GM19328 (cell line): ENCODE data around the gene ADAT3.
A peak's percentile ranks its signal among the peaks of the same experiment; 100 is the strongest.

Experiments
- ATAC-seq: cut with Tn5 transposase; IDR thresholded peaks from one replicate; pipeline ENCODE4 v1.9.1; 2021; ENCODE audit warnings: mild to moderate bottlenecking, moderate library complexity; ENCODE audit not compliant: unreplicated experiment

Gene ADAT3

DNA sequence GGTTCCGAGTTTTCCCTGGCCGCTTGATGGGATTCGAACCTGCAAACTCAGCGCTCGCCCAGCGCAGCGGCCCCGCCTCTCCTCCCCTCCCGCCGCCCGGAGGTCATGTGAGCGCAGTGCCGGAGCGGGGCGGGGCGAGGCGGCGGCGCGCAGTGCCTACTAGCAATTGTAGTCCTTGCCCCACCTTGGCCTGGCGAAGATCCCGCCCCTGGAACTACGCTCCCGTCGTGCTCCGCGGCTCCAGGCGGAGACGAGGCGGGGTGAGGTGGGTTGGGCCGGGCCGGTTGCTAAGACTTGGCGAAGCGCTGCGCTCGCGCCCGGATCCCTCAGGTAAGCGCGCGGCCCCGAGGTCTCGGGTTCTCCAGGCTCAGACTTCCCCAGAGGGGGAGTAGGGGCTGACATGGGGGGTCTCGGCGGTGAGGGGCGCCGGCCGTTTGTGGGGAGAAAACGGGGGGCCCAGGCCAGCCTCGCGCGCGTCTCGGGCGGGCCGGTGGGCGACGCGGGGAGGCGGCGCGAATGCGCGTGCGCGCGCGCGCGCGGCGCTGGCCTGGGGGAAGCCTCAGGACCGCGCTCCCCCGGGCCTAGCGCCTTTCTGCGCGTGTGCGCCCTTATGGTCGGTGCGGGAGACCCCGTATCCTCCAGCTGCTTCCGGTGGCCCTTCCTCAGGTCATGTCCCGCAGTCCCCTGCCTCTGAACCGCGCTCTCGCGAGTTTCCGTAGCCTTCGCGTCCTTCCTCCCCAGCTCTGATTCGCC, at the start of gene ADAT3, which contains the start of gene SCAMP4:
ADAT3 (plus strand) TSS at position 290 of the 753 bp plus-strand sequence. CDS start 6,649 bp downstream, outside the sequence.
SCAMP4 (plus strand) TSS at position 290 of the 753 bp plus-strand sequence. CDS start 9,621 bp downstream, outside the sequence.
- peak; percentile 79 for ATAC-seq

- no peak for ATAC-seq
Measured at GRCh38 chr19:1855828-1856255, 49.4 kb upstream of the ADAT3 start.

DNA sequence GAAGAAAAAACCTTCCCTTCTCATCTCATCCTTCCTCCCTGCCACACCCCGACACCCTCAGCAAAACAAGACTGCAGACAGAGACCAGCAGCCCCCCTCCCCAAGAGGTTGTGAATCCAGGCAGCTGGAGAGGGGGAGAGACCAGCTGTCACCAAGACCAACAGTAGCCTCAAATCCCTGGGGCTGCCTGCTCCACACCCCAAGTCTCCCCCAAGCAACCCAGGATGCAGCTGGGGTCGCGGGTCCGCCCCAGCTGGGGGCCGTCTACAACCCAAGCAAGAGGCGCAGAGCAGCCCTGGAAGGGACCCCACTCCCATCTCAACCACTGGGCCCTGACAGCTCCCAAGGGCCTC, 48.9 kb upstream of the ADAT3 start:
- ATAC-seq: no peak

DNA sequence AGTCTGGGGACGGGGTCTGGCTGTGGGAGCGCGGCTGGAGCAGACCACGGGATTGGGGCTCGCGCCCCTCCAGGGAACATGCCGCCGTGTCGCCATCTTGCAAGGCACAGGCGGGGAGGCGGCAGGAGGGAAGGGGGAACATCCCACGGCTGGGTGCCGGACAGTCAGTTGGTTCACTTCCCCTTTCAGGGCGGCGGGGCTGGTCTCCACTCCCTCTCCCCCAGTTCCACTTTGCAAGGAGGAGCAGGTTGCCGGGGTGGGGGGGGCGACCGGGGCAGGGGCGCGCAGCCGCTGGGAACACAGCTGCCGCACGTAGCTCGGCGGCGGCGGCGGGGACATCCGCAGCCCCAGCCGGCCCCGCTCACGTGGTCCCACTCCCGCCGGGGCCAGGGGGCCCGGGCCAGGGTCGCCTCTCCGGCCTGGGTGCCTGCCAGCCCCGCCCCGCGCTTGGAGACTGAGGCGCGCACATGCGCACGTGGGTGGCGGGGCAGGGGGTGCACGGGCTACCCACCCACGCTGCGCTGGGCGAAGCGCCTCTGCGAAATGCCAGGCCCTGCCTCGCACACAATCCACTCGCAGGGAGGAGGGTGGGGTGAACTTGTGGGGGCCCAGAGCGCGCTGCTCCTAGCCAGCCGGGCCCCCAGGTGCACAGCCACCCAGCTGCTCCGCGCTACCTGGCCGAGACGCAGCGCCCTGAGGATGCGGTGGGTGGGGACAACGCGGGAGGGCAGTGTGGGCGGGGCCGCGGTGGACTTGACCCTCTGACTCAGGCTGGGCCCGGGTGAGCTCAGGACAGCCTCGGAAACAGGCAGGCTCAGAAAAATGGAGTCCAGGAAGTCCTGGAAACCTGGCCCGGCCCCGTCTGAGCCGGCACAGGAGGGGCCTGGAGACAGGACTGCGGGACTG, 48.2 kb upstream of the ADAT3 start:
- ATAC-seq: no peak

- ATAC-seq: no peak
Measured at GRCh38 chr19:1857648-1858326, 47.4 kb upstream of the ADAT3 start.

GRCh38 chr19:1858412-1859081, 46.7 kb upstream of the ADAT3 start:
- no peak for ATAC-seq

GRCh38 chr19:1859331-1859781, 45.8 kb upstream of the ADAT3 start:
- ATAC-seq: no peak

- ATAC-seq: no peak
Measured at GRCh38 chr19:1860042-1860775, 45.0 kb upstream of the ADAT3 start.

GRCh38 chr19:1860821-1861598, 44.2 kb upstream of the ADAT3 start:
- no peak for ATAC-seq

GRCh38 chr19:1861599-1862031, 43.6 kb upstream of the ADAT3 start:
- no peak for ATAC-seq

- ATAC-seq: no peak
Measured at GRCh38 chr19:1862068-1862423, 43.2 kb upstream of the ADAT3 start.

DNA sequence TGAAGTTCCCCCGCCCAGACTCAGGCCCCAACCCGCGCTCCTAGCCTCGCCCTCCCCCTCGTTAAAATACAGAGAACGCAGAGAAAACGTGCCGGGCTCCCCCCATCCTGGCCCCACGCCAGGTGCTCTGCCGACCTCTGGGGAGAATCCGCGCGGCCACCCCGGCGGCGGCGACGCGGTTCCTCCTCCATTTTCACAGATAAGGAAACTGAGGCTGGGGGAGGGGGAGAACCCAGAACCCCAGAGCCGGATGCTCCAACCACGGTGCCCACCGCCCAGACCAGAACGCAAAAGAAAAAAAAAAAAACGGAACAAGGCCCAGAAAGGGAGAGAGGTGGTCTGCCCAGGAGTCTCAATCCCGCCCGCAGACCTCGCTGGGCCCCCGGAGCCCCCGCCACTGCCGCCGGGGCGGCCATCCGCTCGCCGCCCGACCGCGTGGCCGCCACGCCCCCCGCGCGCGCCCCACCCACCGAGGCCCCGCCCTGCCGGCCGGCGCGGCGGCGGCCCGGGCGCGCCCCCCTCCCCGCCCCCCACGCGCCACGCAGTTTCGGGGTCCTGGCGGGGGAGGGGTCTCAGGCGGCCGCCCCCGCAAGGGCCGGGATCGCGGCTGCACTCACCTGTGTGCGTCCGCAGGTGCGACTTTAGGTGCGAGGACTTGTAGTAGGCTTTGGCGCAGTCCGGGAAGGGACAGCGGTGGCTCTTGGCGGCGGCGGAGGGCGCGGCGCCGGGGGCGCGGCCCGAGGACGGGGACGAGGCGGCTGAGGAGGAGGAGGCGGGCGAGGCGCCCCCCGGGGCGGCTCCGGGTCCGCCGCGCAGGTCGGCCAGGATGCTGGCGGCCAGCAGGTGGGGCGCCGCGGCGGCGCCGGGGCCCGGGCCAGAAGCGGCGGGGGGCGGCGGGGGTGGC, 42.5 kb upstream of the ADAT3 start:
- ATAC-seq: no peak

DNA sequence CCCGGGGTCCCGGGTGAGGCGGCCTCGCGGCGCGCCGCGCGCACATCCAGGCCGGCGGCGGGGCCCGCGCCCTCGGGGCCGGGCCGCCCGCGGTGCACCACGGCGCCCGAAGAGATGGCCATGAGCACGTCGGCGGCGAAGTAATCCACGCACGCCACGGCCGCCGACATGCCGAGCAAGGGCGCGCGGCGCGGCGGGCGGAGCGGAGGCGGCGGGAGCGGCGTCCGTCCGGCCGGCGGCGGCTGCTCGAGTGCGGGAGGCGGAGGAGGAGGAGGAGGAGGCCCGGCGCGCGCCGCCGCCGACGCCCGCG, 41.9 kb upstream of the ADAT3 start, which contains the start of gene KLF16:
KLF16 (minus strand) TSS at position 252 of the 310 bp plus-strand sequence; CDS start at position 170, 82 bp downstream.
- ATAC-seq: no peak

GRCh38 chr19:1863638-1864479, 41.3 kb upstream of the ADAT3 start:
- ATAC-seq: peak; percentile 53

- no peak for ATAC-seq
Measured at GRCh38 chr19:1864480-1865171, 40.6 kb upstream of the ADAT3 start.

DNA sequence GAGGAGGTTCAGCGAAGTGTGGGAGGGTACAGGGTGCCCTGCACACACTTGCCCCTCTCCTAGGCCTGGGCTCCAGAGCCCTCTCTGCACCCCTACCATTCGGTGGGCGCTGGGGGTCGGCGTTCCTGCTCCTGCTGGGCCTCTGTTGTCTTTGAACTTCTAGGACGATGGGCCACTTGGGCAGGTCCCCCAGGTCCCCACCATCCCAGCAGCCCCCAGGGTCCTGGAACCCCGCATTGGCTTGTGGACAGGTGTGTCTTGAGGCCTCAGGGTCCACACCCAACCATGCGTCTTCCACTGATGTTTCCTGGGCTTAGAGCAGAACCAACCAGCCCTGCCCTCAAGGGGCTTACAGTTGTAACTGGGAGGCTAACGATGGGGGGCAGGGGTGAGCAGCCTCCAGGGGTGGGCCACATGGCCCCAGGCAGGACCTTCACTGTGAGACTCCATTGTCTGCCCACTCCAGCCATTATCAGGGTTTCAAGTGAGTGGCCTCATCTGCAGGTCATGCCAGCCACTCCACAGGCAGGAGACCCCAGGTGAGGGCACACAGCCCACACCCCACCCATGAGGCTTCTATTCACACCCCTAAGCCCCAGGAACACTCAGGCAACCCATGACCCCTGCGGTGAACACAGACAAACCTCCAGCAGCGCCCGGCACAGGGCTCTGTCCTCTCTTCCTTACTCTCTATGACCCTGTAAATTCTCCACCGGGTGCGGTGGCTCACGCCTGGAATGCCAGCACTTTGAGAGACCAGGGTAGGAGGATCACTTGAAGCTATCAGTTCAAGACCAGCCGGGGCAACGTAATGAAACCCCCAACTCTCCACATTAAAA, 39.8 kb upstream of the ADAT3 start:
- ATAC-seq: no peak
